ENCODE results near the gene SLC16A2.

SLC16A2 gene

GRCh38 chrX:74493806-74494205 is 72.5 kb downstream of the SLC16A2 start:
- no peaks in the 10 kb centered on the region for H3K27me3 ChIP-seq (replicated peaks)
- TF ChIP-seq, protein P1, sequence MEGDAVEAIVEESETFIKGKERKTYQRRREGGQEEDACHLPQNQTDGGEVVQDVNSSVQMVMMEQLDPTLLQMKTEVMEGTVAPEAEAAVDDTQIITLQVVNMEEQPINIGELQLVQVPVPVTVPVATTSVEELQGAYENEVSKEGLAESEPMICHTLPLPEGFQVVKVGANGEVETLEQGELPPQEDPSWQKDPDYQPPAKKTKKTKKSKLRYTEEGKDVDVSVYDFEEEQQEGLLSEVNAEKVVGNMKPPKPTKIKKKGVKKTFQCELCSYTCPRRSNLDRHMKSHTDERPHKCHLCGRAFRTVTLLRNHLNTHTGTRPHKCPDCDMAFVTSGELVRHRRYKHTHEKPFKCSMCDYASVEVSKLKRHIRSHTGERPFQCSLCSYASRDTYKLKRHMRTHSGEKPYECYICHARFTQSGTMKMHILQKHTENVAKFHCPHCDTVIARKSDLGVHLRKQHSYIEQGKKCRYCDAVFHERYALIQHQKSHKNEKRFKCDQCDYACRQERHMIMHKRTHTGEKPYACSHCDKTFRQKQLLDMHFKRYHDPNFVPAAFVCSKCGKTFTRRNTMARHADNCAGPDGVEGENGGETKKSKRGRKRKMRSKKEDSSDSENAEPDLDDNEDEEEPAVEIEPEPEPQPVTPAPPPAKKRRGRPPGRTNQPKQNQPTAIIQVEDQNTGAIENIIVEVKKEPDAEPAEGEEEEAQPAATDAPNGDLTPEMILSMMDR (IDR thresholded peaks at IDR 0.05; ENCODE audit: low read depth, low read length, missing control alignments): no peak
- H3K27ac ChIP-seq: no peak overlapping the region
- in situ Hi-C loops (cut with HindIII; ENCODE audit: low pct_ligation_motif_present, low sequenced_read_pairs): no loop called here
- H3K4me3 ChIP-seq (ENCODE audit: low read depth, low read length): no peak overlapping the region
- no peak for DNase-seq
- no peaks in the 10 kb centered on the region for H3K36me3 ChIP-seq (replicated peaks)

DNA sequence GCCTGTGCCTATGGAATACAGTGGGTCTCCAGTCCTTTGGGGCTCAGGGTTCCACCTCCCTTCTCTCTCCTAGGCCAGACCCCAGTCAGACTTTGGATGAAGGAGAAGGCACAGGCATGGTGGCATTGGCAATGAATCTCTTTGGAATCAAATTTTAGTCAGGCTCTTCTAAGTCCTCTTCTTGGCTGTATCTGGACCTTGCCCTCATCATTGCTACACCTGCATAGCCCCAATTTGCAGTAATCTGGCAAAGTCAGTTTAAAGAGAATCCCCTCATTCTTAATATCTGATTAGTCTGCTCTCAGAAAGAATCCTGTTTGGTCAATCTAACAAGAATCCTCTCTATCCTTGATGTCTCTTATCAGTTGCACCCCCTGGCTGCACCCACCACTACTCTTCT is 77.6 kb downstream of the SLC16A2 start:
- Histone ChIP-seq H3K27me3 (replicated peaks) (no peaks in the 10 kb centered on the region), H3K36me3 (replicated peaks) (no peaks in the 10 kb centered on the region), H3K4me3 (ENCODE audit: low read depth, low read length) (no peak overlapping the region), H3K27ac (no peak overlapping the region)
- in situ Hi-C loops (cut with HindIII; ENCODE audit: low pct_ligation_motif_present, low sequenced_read_pairs): no loop called here
- TF ChIP-seq, protein P1 (IDR thresholded peaks at IDR 0.05; ENCODE audit: low read depth, low read length, missing control alignments): no peak
- DNase-seq: no peak

GRCh38 chrX:74500067-74500466 is 78.8 kb downstream of the SLC16A2 start:
- in situ Hi-C loops (cut with HindIII; ENCODE audit: low pct_ligation_motif_present, low sequenced_read_pairs): no loop called here
- Histone ChIP-seq H3K4me3 (ENCODE audit: low read depth, low read length) (no peak overlapping the region), H3K36me3 (replicated peaks) (no peaks in the 10 kb centered on the region), H3K27me3 (replicated peaks) (no peaks in the 10 kb centered on the region), H3K27ac (no peak overlapping the region)
- TF ChIP-seq, protein P1 (IDR thresholded peaks at IDR 0.05; ENCODE audit: low read depth, low read length, missing control alignments): no peak
- no peak for DNase-seq

DNA sequence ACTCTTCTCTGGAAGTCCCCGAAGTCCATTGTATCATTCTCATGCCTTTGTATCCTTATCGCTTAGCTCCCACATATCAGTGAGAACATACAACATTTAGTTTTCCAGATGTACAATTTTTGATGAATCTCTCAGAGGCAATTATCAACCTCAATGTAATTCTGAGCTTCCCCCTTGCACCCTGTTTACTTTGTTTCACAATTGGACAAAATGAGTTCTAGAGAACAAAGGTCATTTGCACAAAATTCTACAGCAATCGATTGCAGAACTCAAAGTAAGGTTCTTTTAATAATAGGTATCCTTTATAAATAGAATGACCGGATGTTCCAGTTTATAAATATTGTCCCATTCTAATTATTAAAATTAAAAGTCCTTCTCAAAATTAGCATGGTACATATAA is 79.3 kb downstream of the SLC16A2 start:
- no peak for DNase-seq
- TF ChIP-seq, protein P1 (IDR thresholded peaks at IDR 0.05; ENCODE audit: low read depth, low read length, missing control alignments): no peak
- Histone ChIP-seq H3K4me3 (ENCODE audit: low read depth, low read length) (no peak overlapping the region), H3K27ac (no peak overlapping the region), H3K36me3 (replicated peaks) (no peaks in the 10 kb centered on the region), H3K27me3 (replicated peaks) (no peaks in the 10 kb centered on the region)
- in situ Hi-C loops (cut with HindIII; ENCODE audit: low pct_ligation_motif_present, low sequenced_read_pairs): no loop called here

DNA sequence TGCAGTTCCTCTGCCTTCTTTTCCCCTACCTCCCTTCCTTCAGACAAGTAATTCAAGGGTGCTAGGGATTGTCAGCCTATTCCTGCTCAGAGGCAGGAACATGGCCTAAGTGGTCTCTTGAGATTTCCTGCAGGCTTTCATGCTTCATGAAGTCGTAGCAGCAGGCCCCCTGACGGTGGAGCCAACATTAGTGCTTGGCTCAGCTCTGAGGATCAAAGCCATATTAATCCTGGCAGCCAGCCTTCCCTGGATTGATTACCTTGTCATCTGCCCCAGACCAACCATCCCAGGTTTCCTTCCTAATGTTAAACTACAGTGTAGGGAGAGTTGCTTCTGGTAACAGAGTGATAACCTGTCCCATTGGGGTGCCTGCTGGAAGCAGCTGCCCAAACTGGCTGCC is 84.1 kb downstream of the SLC16A2 start:
- H3K27ac ChIP-seq: no peak overlapping the region
- no peaks in the 10 kb centered on the region for H3K36me3 ChIP-seq (replicated peaks)
- H3K27me3 ChIP-seq (replicated peaks): no peaks in the 10 kb centered on the region
- DNase-seq: no peak
- H3K4me3 ChIP-seq (ENCODE audit: low read depth, low read length): no peak overlapping the region
- in situ Hi-C loops (cut with HindIII; ENCODE audit: low pct_ligation_motif_present, low sequenced_read_pairs): no loop called here
- TF ChIP-seq, protein P1 (IDR thresholded peaks at IDR 0.05; ENCODE audit: low read depth, low read length, missing control alignments): no peak

- in situ Hi-C loops (cut with HindIII; ENCODE audit: low pct_ligation_motif_present, low sequenced_read_pairs): no loop called here
Measured at GRCh38 chrX:74506317-74507115, 85.2 kb downstream of the SLC16A2 start.

More at GRCh38 chrX:74506317-74507115, 85.2 kb downstream of the SLC16A2 start:
- Histone ChIP-seq H3K27me3 (replicated peaks) (no peaks in the 10 kb centered on the region), H3K36me3 (replicated peaks) (no peaks in the 10 kb centered on the region), H3K4me3 (ENCODE audit: low read depth, low read length) (no peak overlapping the region), H3K27ac (no peak overlapping the region)
- TF ChIP-seq, protein P1 (IDR thresholded peaks at IDR 0.05; ENCODE audit: low read depth, low read length, missing control alignments): no peak
- no peak for DNase-seq
